SK-N-SH treated with all-trans-retinoic acid at 6 μM for 48 hours (cell line): Measurements from ENCODE around the gene GBF1.
A peak's percentile ranks its signal among the peaks of the same experiment; 100 is the strongest.

Source experiments
- ATAC-seq: fragments of 200-7000 bp; cut with Tn5 transposase; 3 replicates; pipeline ENCODE4 v1.9.1; 2020; ENCODE audit warnings: mild to moderate bottlenecking, moderate library complexity
- ARNTL ChIP-seq: fragments of 450-650 bp; formaldehyde crosslinking; IDR thresholded peaks from 2 replicates; pipeline ENCODE4 v1.5.0; 2020; ENCODE audit warnings: low read depth, mild to moderate bottlenecking, moderate library complexity, borderline replicate concordance
- BACH2 ChIP-seq: fragments of 250-450 bp; sonication (Bioruptor Pico); IDR thresholded peaks from 2 replicates; pipeline ENCODE4 v1.9.0; 2021; ENCODE audit warnings: mild to moderate bottlenecking, borderline replicate concordance
- CREB5 ChIP-seq: fragments of 250-450 bp; sonication (Bioruptor Pico); IDR thresholded peaks from 2 replicates; pipeline ENCODE4 v1.5.1; 2020; ENCODE audit warnings: low read depth, mild to moderate bottlenecking, moderate library complexity
- CSDC2 ChIP-seq: fragments of 250-450 bp; sonication (Bioruptor Pico); IDR thresholded peaks from 2 replicates; pipeline ENCODE4 v1.5.0; 2020; ENCODE audit warnings: mild to moderate bottlenecking, moderate library complexity
- CSRNP3 ChIP-seq: fragments of 250-450 bp; sonication (Bioruptor Pico); IDR thresholded peaks from 2 replicates; pipeline ENCODE4 v1.5.1; 2021; ENCODE audit warnings: mild to moderate bottlenecking, moderate library complexity
- ESRRG ChIP-seq: fragments of 250-450 bp; sonication (Bioruptor Pico); IDR thresholded peaks from 2 replicates; pipeline ENCODE4 v1.6.1; 2021; ENCODE audit warnings: mild to moderate bottlenecking
- GLIS3 ChIP-seq: fragments of 250-450 bp; sonication (Bioruptor Pico); IDR thresholded peaks from 2 replicates; pipeline ENCODE4 v1.5.0; 2020; ENCODE audit warnings: mild to moderate bottlenecking, moderate library complexity
- ISL1 ChIP-seq: fragments of 250-450 bp; sonication (Bioruptor Pico); IDR thresholded peaks from 2 replicates; pipeline ENCODE4 v2.1.2; 2022; ENCODE audit warnings: mild to moderate bottlenecking, moderate library complexity
- OSR1 ChIP-seq: fragments of 250-450 bp; sonication (Bioruptor Pico); IDR thresholded peaks from 2 replicates; pipeline ENCODE4 v1.8.0; 2022; ENCODE audit warnings: moderate library complexity, mild to moderate bottlenecking, inconsistent platforms
- POU6F1 ChIP-seq: fragments of 250-450 bp; sonication (Bioruptor Pico); IDR thresholded peaks from 2 replicates; pipeline ENCODE4 v1.8.0; 2021; ENCODE audit warnings: low read depth, mild to moderate bottlenecking, moderate library complexity, borderline replicate concordance
- PPARA ChIP-seq: fragments of 250-450 bp; sonication (Bioruptor Pico); IDR thresholded peaks from 2 replicates; pipeline ENCODE4 v1.5.0; 2020; ENCODE audit warnings: mild to moderate bottlenecking, borderline replicate concordance
- RARB ChIP-seq: fragments of 250-450 bp; sonication (Bioruptor Pico); IDR thresholded peaks from 2 replicates; pipeline ENCODE4 v1.8.0; 2021; ENCODE audit warnings: mild to moderate bottlenecking, moderate library complexity
- SNAI2 ChIP-seq: fragments of 250-450 bp; sonication (Bioruptor Pico); IDR thresholded peaks from 2 replicates; pipeline ENCODE4 v1.5.0; 2020; ENCODE audit warnings: mild to moderate bottlenecking, moderate library complexity
- TOX ChIP-seq: fragments of 250-450 bp; sonication (Bioruptor Pico); IDR thresholded peaks from 2 replicates; pipeline ENCODE4 v1.8.0; 2021; ENCODE audit warnings: mild to moderate bottlenecking, moderate library complexity, borderline replicate concordance
- TSHZ2 ChIP-seq: fragments of 250-450 bp; sonication (Bioruptor Pico); IDR thresholded peaks from 2 replicates; pipeline ENCODE4 v1.5.0; 2020; ENCODE audit warnings: mild to moderate bottlenecking, moderate library complexity
- ZC3H10 ChIP-seq: fragments of 250-450 bp; sonication (Bioruptor Pico); IDR thresholded peaks from 2 replicates; pipeline ENCODE4 v1.5.1; 2021; ENCODE audit warnings: mild to moderate bottlenecking, moderate library complexity
- ZFP3 ChIP-seq: fragments of 250-450 bp; sonication (Bioruptor Pico); IDR thresholded peaks from 2 replicates; pipeline ENCODE4 v1.5.0; 2020; ENCODE audit warnings: mild to moderate bottlenecking, moderate library complexity
- ZFP30 ChIP-seq: fragments of 450-650 bp; formaldehyde crosslinking; IDR thresholded peaks from 2 replicates; pipeline ENCODE4 v1.5.0; 2022; ENCODE audit warnings: mild to moderate bottlenecking, moderate library complexity
- ZNF565 ChIP-seq: fragments of 450-650 bp; formaldehyde crosslinking; conservative IDR thresholded peaks from 2 replicates; pipeline ENCODE4 v1.5.0; 2020; ENCODE audit warnings: low read depth, mild to moderate bottlenecking, moderate library complexity
- ZNF70 ChIP-seq: fragments of 450-650 bp; formaldehyde crosslinking; IDR thresholded peaks from 2 replicates; pipeline ENCODE4 v1.5.0; 2020; ENCODE audit warnings: mild to moderate bottlenecking, moderate library complexity
- ZNF8 ChIP-seq: fragments of 450-650 bp; formaldehyde crosslinking; IDR thresholded peaks from 2 replicates; pipeline ENCODE4 v1.5.0; 2020; ENCODE audit warnings: mild to moderate bottlenecking, moderate library complexity

Gene GBF1

GRCh38 chr10:102352066-102352715, 106.9 kb downstream of the GBF1 start:
- TF ChIP-seq OSR1 (CRISPR knock-in tag) (no peak), ARNTL (CRISPR knock-in tag) (no peak), ZFP30 (CRISPR knock-in tag) (no peak), ZFP3 (CRISPR knock-in tag) (no peak), CREB5 (CRISPR knock-in tag) (no peak), ZC3H10 (CRISPR knock-in tag) (no peak), ISL1 (no peak), ZNF565 (no peak), ZNF8 (CRISPR knock-in tag) (no peak), SNAI2 (CRISPR knock-in tag) (no peak), ESRRG (CRISPR knock-in tag) (no peak), POU6F1 (CRISPR knock-in tag) (no peak), TOX (CRISPR knock-in tag) (no peak), CSDC2 (CRISPR knock-in tag) (no peak), RARB (no peak), PPARA (no peak)
- ATAC-seq: peak; percentile 89

- no peak for ATAC-seq
- TF ChIP-seq CSDC2 (CRISPR knock-in tag) (no peak), SNAI2 (CRISPR knock-in tag) (no peak), PPARA (no peak)
Observed at GRCh38 chr10:102354451-102354850, 109.1 kb downstream of the GBF1 start.

GRCh38 chr10:102358712-102359382, 113.5 kb downstream of the GBF1 start:
- ATAC-seq: no peak
- TF ChIP-seq ARNTL (CRISPR knock-in tag) (no peak), PPARA (no peak), GLIS3 (CRISPR knock-in tag) (no peak), CSDC2 (CRISPR knock-in tag) (no peak), ZFP3 (CRISPR knock-in tag) (no peak), OSR1 (CRISPR knock-in tag) (no peak), RARB (no peak), ZNF70 (CRISPR knock-in tag) (no peak)

- TF ChIP-seq ZC3H10 (CRISPR knock-in tag): no peak
- TF ChIP-seq, all 23 proteins: peak for 0
- no peak for ATAC-seq
Observed at GRCh38 chr10:102367441-102367840, 122.1 kb downstream of the GBF1 start.

GRCh38 chr10:102368077-102368476, 122.7 kb downstream of the GBF1 start:
- no peak for ATAC-seq
- no peak for TF ChIP-seq ESRRG (CRISPR knock-in tag)
- no peak for TF ChIP-seq ZFP3 (CRISPR knock-in tag)
- no peak for TF ChIP-seq BACH2
- TF ChIP-seq POU6F1 (CRISPR knock-in tag): no peak
- TF ChIP-seq ARNTL (CRISPR knock-in tag): no peak
- TF ChIP-seq TOX (CRISPR knock-in tag): no peak
- TF ChIP-seq GLIS3 (CRISPR knock-in tag): no peak

- no peak for ATAC-seq
- TF ChIP-seq ZNF70 (CRISPR knock-in tag) (no peak), BACH2 (no peak), RARB (no peak), TSHZ2 (CRISPR knock-in tag) (no peak), ZFP3 (CRISPR knock-in tag) (no peak), ZNF565 (no peak), ZFP30 (CRISPR knock-in tag) (no peak), CSRNP3 (CRISPR knock-in tag) (no peak)
Observed at GRCh38 chr10:102371295-102371694, 126.0 kb downstream of the GBF1 start.
